EL (cell line): Measurements from ENCODE around the gene BORA.
"Not testable (repeated sequence)": the region's sequence is repeated elsewhere in the genome, so short reads cannot be mapped to it uniquely, and the experiment has no call there.

ENCODE experiments used
- DNase-seq: peaks from one replicate; pipeline ENCODE4 v3.0.0-alpha.2; 2016

Gene BORA

GRCh38 chr13:72774019-72774418 is 46.3 kb downstream of the BORA start:
- DNase-seq: peak; percentile 9

- peak; percentile 99 for DNase-seq
These were observed 54.0 kb downstream of the BORA start, which contains the start of the genes DIS3 and PIBF1 for GRCh38 chr13:72781451-72782439. Gene DIS3, minus strand, starts transcription at chr13:72781900. Its CDS starts 68 bp downstream, at chr13:72781832. Gene PIBF1, plus strand, starts transcription at chr13:72782133. Its CDS starts 1,337 bp downstream, at chr13:72783470.

- DNase-seq: peak; percentile 18
These were observed 55.0 kb downstream of the BORA start for GRCh38 chr13:72782717-72783116.

- not testable (repeated sequence) for DNase-seq
These were observed 57.0 kb downstream of the BORA start for GRCh38 chr13:72784679-72785078.

GRCh38 chr13:72788831-72789230 is 61.1 kb downstream of the BORA start:
- no peak for DNase-seq

GRCh38 chr13:72792640-72793039 is 64.9 kb downstream of the BORA start:
- DNase-seq: no peak

- DNase-seq: no peak
These were observed 71.1 kb downstream of the BORA start for GRCh38 chr13:72798817-72799216.

- no peak for DNase-seq
These were observed 76.6 kb downstream of the BORA start for GRCh38 chr13:72804301-72804700.
